Fibroblast of lung (primary cell): Measurements from ENCODE around the gene PUS1.

Source experiments
- EZH2 ChIP-seq: IDR thresholded peaks from 2 replicates; pipeline ENCODE4 v1.5.1; 2012; ENCODE audit warnings: low read length, control low read depth, mild to moderate bottlenecking; ENCODE audit errors: missing control alignments
- TF ChIP-seq, protein P1 (sequence below), 2 donors: IDR thresholded peaks in 1 of 2; conservative IDR thresholded peaks in 1 of 2; 1 replicate in 1 of 2; 2 replicates in 1 of 2; pipeline ENCODE4 v1.5.1; 2011 to 2012; ENCODE audit warnings: low read length in 2 of 2, control low read depth in 1 of 2, inconsistent platforms in 1 of 2, low read depth in 1 of 2, mild to moderate bottlenecking in 1 of 2

DNA sequence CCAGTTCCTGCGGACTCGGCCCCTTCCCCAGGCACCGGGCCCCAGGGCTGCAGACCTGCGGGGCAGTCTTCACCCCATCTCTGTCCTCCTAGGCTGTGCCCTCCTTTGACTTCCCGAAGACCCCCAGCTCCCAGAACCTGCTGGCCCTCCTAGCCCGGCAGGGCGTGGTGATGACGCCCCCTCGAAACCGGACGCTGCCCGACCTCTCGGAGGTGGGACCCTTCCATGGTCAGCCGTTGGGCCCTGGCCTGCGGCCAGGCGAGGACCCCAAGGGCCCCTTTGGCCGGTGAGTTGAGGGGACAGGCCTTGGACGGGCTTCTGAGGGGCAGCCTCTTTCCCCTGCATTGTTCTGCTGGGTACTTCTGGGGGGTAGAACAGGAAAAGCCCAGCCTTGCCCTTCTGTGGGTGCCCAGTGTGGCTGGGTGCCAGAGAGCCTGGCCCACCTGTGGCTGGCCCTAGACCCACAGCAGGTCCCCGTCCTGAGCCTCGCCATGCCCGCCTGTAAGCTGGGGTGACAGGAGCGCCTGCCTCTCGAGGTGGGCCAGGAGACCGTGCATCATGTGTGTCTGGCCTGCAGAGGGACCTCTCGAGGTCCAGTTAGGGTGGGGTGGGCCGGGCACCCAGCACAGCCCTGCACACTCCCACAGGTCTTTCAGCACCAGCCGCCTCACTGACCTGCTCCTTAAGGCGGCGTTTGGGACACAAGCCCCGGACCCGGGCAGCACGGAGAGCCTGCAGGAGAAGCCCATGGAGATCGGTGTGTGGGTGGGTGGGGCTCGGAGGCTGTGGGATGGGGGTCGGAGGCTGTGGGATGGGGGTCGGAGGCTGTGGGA is 12.6 kb upstream of the PUS1 start:
- TF ChIP-seq, protein P1, sequence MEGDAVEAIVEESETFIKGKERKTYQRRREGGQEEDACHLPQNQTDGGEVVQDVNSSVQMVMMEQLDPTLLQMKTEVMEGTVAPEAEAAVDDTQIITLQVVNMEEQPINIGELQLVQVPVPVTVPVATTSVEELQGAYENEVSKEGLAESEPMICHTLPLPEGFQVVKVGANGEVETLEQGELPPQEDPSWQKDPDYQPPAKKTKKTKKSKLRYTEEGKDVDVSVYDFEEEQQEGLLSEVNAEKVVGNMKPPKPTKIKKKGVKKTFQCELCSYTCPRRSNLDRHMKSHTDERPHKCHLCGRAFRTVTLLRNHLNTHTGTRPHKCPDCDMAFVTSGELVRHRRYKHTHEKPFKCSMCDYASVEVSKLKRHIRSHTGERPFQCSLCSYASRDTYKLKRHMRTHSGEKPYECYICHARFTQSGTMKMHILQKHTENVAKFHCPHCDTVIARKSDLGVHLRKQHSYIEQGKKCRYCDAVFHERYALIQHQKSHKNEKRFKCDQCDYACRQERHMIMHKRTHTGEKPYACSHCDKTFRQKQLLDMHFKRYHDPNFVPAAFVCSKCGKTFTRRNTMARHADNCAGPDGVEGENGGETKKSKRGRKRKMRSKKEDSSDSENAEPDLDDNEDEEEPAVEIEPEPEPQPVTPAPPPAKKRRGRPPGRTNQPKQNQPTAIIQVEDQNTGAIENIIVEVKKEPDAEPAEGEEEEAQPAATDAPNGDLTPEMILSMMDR (conservative IDR thresholded peaks at IDR 0.05 in 1 of 2, IDR thresholded peaks at IDR 0.05 in 1 of 2; ENCODE audit: low read depth in 1 of 2, low read length in 2 of 2): no peak
- no peak for TF ChIP-seq EZH2
